Measurements from ENCODE around the gene MAST3. TPM values are rescaled to one million over a fixed set of nuclear protein-coding genes. Genes with fewer than 3 reads are reported as not detected.

The MAST3 gene
- total and polyA plus RNA-seq, 2 of the 8 experiments (the other 6 are each of a cell fraction or from before 2014, with no cell fraction given): 3.4 to 9.0 TPM

DNA sequence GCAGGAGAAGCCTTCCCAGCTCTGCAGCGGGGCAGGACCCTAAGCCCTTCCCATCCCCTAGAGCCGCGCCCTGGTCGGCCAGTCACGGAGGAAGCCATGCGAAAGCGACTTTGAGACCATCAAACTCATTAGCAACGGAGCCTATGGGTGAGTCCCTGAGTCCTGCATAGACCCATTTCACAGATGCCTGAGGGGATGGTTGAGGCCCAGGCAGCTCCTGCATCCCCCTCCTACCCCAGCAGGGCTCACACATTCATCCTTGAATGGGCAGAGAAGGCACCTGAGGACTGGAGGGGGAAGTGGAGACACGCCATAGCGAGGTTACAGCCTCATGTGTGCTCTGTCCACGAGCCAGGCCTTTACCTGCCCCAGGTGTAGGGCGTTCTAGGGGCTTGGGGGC is 31.2 kb downstream of the MAST3 start:
- CTCF ChIA-PET (ENCODE audit: partially characterized antibody): interaction anchor here (1.2 kb wide), 1 partner anchor 36 kb away, joined by 3 read pairs; no protein-coding TSS in a partner anchor
- POLR2A ChIA-PET (ENCODE audit: partially characterized antibody): interaction anchor here (1.1 to 2.4 kb wide), 3 partner anchors 8 to 11 kb away, joined by 3 to 19 read pairs (median 4); no protein-coding TSS in a partner anchor
- no peaks in the 10 kb centered on the region for H3K23me2 ChIP-seq (ENCODE audit: low read depth, low read length)
- TF ChIP-seq RXRA (IDR thresholded peaks at IDR 0.05; ENCODE audit: insufficient read depth, low read depth, low read length) (no peak), SAP30 (IDR thresholded peaks at IDR 0.05; ENCODE audit: insufficient read depth, insufficient replicate concordance, low read length) (no peak), YY1 (IDR thresholded peaks at IDR 0.05; ENCODE audit: low read depth, low read length) (no peak), CBX5 (IDR thresholded peaks at IDR 0.05; ENCODE audit: low read depth, low read length) (no peak), GTF2F1 (IDR thresholded peaks at IDR 0.05; ENCODE audit: borderline replicate concordance, low read depth, low read length) (no peak)

More for the DNA sequence above, 31.2 kb downstream of the MAST3 start:
- Histone ChIP-seq H3K79me2 (ENCODE audit: control insufficient read depth in 1 of 2, insufficient read depth in 2 of 2, low read length in 2 of 2) (no peaks in the 10 kb centered on the region), H2BK5ac (ENCODE audit: low read depth, low read length) (no peak overlapping the region), H4K20me1 (replicated peaks in 1 of 2; ENCODE audit: control insufficient read depth in 1 of 2, insufficient read depth in 2 of 2, low read length in 2 of 2) (peaks cover 0 to 3% of the 10 kb centered on the region in 2 experiments), H3K18ac (ENCODE audit: extremely low read depth, low read length) (no peak overlapping the region), H3K79me1 (ENCODE audit: low read depth, low read length) (no peaks in the 10 kb centered on the region), H3K9me3 (ENCODE audit: insufficient read depth in 2 of 2, low read depth in 1 of 2, low read length in 1 of 2) (no peaks in the 10 kb centered on the region), H3K9ac (replicated peaks in 1 of 4; ENCODE audit: extremely low read depth in 1 of 4, low read depth in 3 of 4, low read length in 3 of 4) (no peak overlapping the region), H3K4me2 (ENCODE audit: insufficient read depth in 1 of 2, low read depth in 2 of 2, low read length in 2 of 2) (no peak overlapping the region), H3K4me1 (replicated peaks in 1 of 4; ENCODE audit: control insufficient read depth in 3 of 4, insufficient read depth in 4 of 4, low read length in 3 of 4) (no peaks in the 10 kb centered on the region), H3K4me3 (ENCODE audit: extremely low read depth in 1 of 4, insufficient read depth in 2 of 4, low read depth in 3 of 4, low read length in 4 of 4) (no peak overlapping the region), H4K5ac (ENCODE audit: insufficient read length, low read depth, low read length) (no peak overlapping the region), H4K8ac (ENCODE audit: extremely low read depth, insufficient read depth, low read length) (no peak overlapping the region), H2BK12ac (ENCODE audit: low read depth, low read length) (no peak overlapping the region), H2BK120ac (replicated peaks; ENCODE audit: low read depth, low read length) (no peak overlapping the region), H2AK5ac (ENCODE audit: low read depth, low read length) (no peak overlapping the region), H3K4ac (replicated peaks; ENCODE audit: insufficient read length, low read depth, low read length) (no peak overlapping the region), H3K27ac (ENCODE audit: low read depth, low read length) (no peak overlapping the region), H2BK15ac (ENCODE audit: low read length) (no peak overlapping the region), H3K23ac (ENCODE audit: insufficient read length) (no peak overlapping the region), H4K91ac (replicated peaks; ENCODE audit: insufficient read length, low read length) (no peak overlapping the region), H3K14ac (ENCODE audit: insufficient read length) (no peak overlapping the region), H2AFZ (ENCODE audit: low read length) (no peak overlapping the region), H2BK20ac (ENCODE audit: low read length) (no peak overlapping the region), H3K27me3 (replicated peaks in 1 of 4; ENCODE audit: control insufficient read depth in 3 of 4, extremely low read depth in 1 of 4, insufficient read depth in 3 of 4, low read length in 3 of 4) (no peaks in the 10 kb centered on the region), H3K36me3 (ENCODE audit: control insufficient read depth in 2 of 4, insufficient read depth in 4 of 4, low read length in 3 of 4) (peaks cover 2 to 13% (median 8%) of the 10 kb centered on the region in 4 experiments; a peak in 7 of 8 replicates), H3K56ac (replicated peaks; ENCODE audit: insufficient read length, low read depth, low read length) (no peak overlapping the region)
- DNase-seq (ENCODE audit: low read depth in 1 of 2, low spot score in 2 of 2) (no peak), FAIRE-seq (no peak)
- 94% methylated on average over 12 of the region's 12 CpGs; no CpG with 5 or more reads in 1 of the 2 experiments for WGBS, 2 experiments (ENCODE audit: extremely low coverage in 1 of 2, insufficient coverage in 1 of 2, insufficient read length in 1 of 2, insufficient replicate concordance in 2 of 2, low coverage in 1 of 2, low lambda C conversion rate in 2 of 2, missing lambda C conversion rate in 1 of 2)

All from H1 (cell line).